Neural cell (in vitro differentiated cells): Measurements from ENCODE around the gene SP100. TPM values are rescaled to one million over a fixed set of nuclear protein-coding genes. Genes with fewer than 3 reads are reported as not detected.
"Not testable (repeated sequence)": the region's sequence is repeated elsewhere in the genome, so short reads cannot be mapped to it uniquely, and the experiment has no call there.

ENCODE experiments used
- H2AFZ ChIP-seq: fragments of 200-600, 300-800 bp; sonication (generic), shearing (Covaris generic); 2 replicates; pipeline ENCODE4 v1.6.0; 2014; ENCODE audit warnings: low read depth, mild to moderate bottlenecking, antibody characterized with exemption, low read length, moderate library complexity
- H3F3A ChIP-seq: fragments of 200-600 bp; shearing (Covaris generic); 2 replicates; pipeline ENCODE4 v1.6.1; 2016; ENCODE audit warnings: mild to moderate bottlenecking, moderate library complexity, mixed read lengths, antibody characterized with exemption, low read length; ENCODE audit not compliant: insufficient read depth, poor library complexity, severe bottlenecking
- H3K27ac ChIP-seq: fragments of 200-600, 300-800 bp; sonication (generic), shearing (Covaris generic); 2 replicates; pipeline ENCODE4 v1.5.1; 2014; ENCODE audit warnings: mild to moderate bottlenecking, low read length, moderate library complexity
- H3K27me3 ChIP-seq: fragments of 300-800, 200-600 bp; sonication (generic), shearing (Covaris generic); 2 replicates; pipeline ENCODE4 v1.6.0; 2014; ENCODE audit warnings: mild to moderate bottlenecking, low read depth, low read length, moderate library complexity; ENCODE audit not compliant: insufficient read depth
- H3K36me3 ChIP-seq: fragments of 300-800, 200-600 bp; sonication (generic), shearing (Covaris generic); 2 replicates; pipeline ENCODE4 v1.5.1; 2014; ENCODE audit warnings: mild to moderate bottlenecking, antibody characterized with exemption, low read length, moderate library complexity; ENCODE audit not compliant: insufficient read depth
- H3K4me2 ChIP-seq: fragments of 300-800, 200-600 bp; sonication (generic), shearing (Covaris generic); 2 replicates; pipeline ENCODE4 v1.6.0; 2014; ENCODE audit warnings: mild to moderate bottlenecking, low read length
- H3K4me3 ChIP-seq: fragments of 300-800, 200-600 bp; sonication (generic), shearing (Covaris generic); 2 replicates; pipeline ENCODE4 v1.5.1; 2014; ENCODE audit warnings: mild to moderate bottlenecking, low read length, moderate library complexity
- H3K79me2 ChIP-seq: fragments of 200-600 bp; shearing (Covaris generic); replicated peaks from 2 replicates; pipeline ENCODE4 v1.6.0; 2014; ENCODE audit warnings: mild to moderate bottlenecking, low read length, moderate library complexity; ENCODE audit not compliant: insufficient read depth
- H3K9ac ChIP-seq: fragments of 300-800, 200-600 bp; sonication (generic), shearing (Covaris generic); 2 replicates; pipeline ENCODE4 v1.6.1; 2016; ENCODE audit warnings: mild to moderate bottlenecking, low read length, mixed read lengths
- H3K9me2 ChIP-seq: fragments of 200-600 bp; shearing (Covaris generic); 2 replicates; pipeline ENCODE4 v1.6.1; 2016; ENCODE audit warnings: mild to moderate bottlenecking, low read length, mixed read lengths; ENCODE audit not compliant: insufficient read depth
- H3K9me3 ChIP-seq: fragments of 200-600, 300-800 bp; sonication (generic), shearing (Covaris generic); 2 replicates; pipeline ENCODE4 v1.6.1; 2016; ENCODE audit warnings: mild to moderate bottlenecking, mixed run types, low read length, moderate library complexity, mixed read lengths
- H4K20me1 ChIP-seq: fragments of 200-600 bp; shearing (Covaris generic); 2 replicates; pipeline ENCODE4 v1.6.1; 2016; ENCODE audit warnings: mild to moderate bottlenecking, mixed run types; ENCODE audit not compliant: insufficient read depth
- CTCF ChIP-seq: fragments of 450-650 bp; IDR thresholded peaks from 2 replicates; pipeline ENCODE4 v1.5.1; 2014; ENCODE audit warnings: antibody characterized with exemption, mild to moderate bottlenecking, moderate library complexity; ENCODE audit not compliant: poor library complexity, severe bottlenecking
- EP300 ChIP-seq: fragments of 450-650 bp; conservative IDR thresholded peaks from 2 replicates; pipeline ENCODE4 v1.6.1; 2014; ENCODE audit warnings: antibody characterized with exemption, mild to moderate bottlenecking, moderate library complexity; ENCODE audit not compliant: poor library complexity, severe bottlenecking
- EZH2 ChIP-seq: fragments of 200-600, 300-800 bp; shearing (Covaris generic), sonication (generic); IDR thresholded peaks from 2 replicates; pipeline ENCODE4 v1.6.1; 2014; ENCODE audit warnings: antibody characterized with exemption, low read length, borderline replicate concordance, mild to moderate bottlenecking; ENCODE audit not compliant: insufficient read depth, poor library complexity, severe bottlenecking
- MXI1 ChIP-seq: fragments of 450-650 bp; conservative IDR thresholded peaks from 2 replicates; pipeline ENCODE4 v1.6.1; 2014; ENCODE audit warnings: antibody characterized with exemption, mild to moderate bottlenecking; ENCODE audit not compliant: poor library complexity, severe bottlenecking
- POLR2AphosphoS5 ChIP-seq: IDR thresholded peaks from 2 replicates; pipeline ENCODE4 v1.6.1; 2012
- REST ChIP-seq: IDR thresholded peaks from 2 replicates; pipeline ENCODE4 v1.6.1; 2012; ENCODE audit warnings: borderline replicate concordance
- SMC3 ChIP-seq: fragments of 450-650 bp; conservative IDR thresholded peaks from 2 replicates; pipeline ENCODE4 v1.6.1; 2014; ENCODE audit warnings: antibody characterized with exemption, mild to moderate bottlenecking, moderate library complexity; ENCODE audit not compliant: poor library complexity
- TAF1 ChIP-seq: IDR thresholded peaks from 2 replicates; pipeline ENCODE4 v1.6.1; 2012; ENCODE audit warnings: low read depth
- polyA plus RNA-seq: library from polyadenylated mRNA; depleted of rRNA; stranded (reverse); fragments of >200 nt; gene quantifications from 2 replicates; pipeline ENCODE4 v1.2.3, GENCODE V29; 2014

SP100 gene
- polyA plus RNA-seq, 1 donor from 2014 or later = not detected

- no peaks in the 10 kb centered on the region for H4K20me1 ChIP-seq
- no peak overlapping the region for H3K4me2 ChIP-seq
- TF ChIP-seq EZH2 (no peak), CTCF (no peak), MXI1 (no peak), SMC3 (no peak), TAF1 (no peak), POLR2AphosphoS5 (no peak), EP300 (no peak), REST (no peak)
- no peaks in the 10 kb centered on the region for H3K9me3 ChIP-seq
- no peaks in the 10 kb centered on the region for H3K79me2 ChIP-seq
- H3K27me3 ChIP-seq = no peaks in the 10 kb centered on the region
- no peak overlapping the region for H3K9ac ChIP-seq
- H3K27ac ChIP-seq = no peak overlapping the region
- H3K36me3 ChIP-seq = no peaks in the 10 kb centered on the region
- H3F3A ChIP-seq = no peaks in the 10 kb centered on the region
- H3K4me3 ChIP-seq = no peak overlapping the region
- no peak overlapping the region for H2AFZ ChIP-seq
- H3K9me2 ChIP-seq = no peaks in the 10 kb centered on the region
These were observed 59.1 kb downstream of the SP100 start for GRCh38 chr2:230475143-230475542.

GRCh38 chr2:230485801-230486341, 69.9 kb downstream of the SP100 start:
- no peaks in the 10 kb centered on the region for H3F3A ChIP-seq
- H3K79me2 ChIP-seq = no peaks in the 10 kb centered on the region
- no peak overlapping the region for H3K4me3 ChIP-seq
- H3K27me3 ChIP-seq = no peaks in the 10 kb centered on the region
- H2AFZ ChIP-seq = no peak overlapping the region
- no peaks in the 10 kb centered on the region for H3K9me3 ChIP-seq
- TF ChIP-seq REST (no peak), EZH2 (no peak), EP300 (no peak), SMC3 (no peak), POLR2AphosphoS5 (no peak), TAF1 (no peak)
- no peak overlapping the region for H3K4me2 ChIP-seq
- H3K9ac ChIP-seq = no peak overlapping the region
- no peaks in the 10 kb centered on the region for H3K36me3 ChIP-seq
- H3K27ac ChIP-seq = no peak overlapping the region
- H3K9me2 ChIP-seq = no peaks in the 10 kb centered on the region
- no peaks in the 10 kb centered on the region for H4K20me1 ChIP-seq

GRCh38 chr2:230491219-230491618, 75.2 kb downstream of the SP100 start:
- not testable (repeated sequence) for H3K4me3 ChIP-seq, H3F3A ChIP-seq, H2AFZ ChIP-seq, H3K9me2 ChIP-seq, H3K79me2 ChIP-seq, H3K36me3 ChIP-seq, H3K9me3 ChIP-seq, H3K4me2 ChIP-seq, H3K9ac ChIP-seq, H3K27ac ChIP-seq, H4K20me1 ChIP-seq, H3K27me3 ChIP-seq
